ENCODE results near the gene ZNF804A.
A peak's percentile ranks its signal among the peaks of the same experiment; 100 is the strongest.

Gene ZNF804A

GRCh38 chr2:184558713-184559464 is 39.4 kb upstream of the ZNF804A start:
- TF ChIP-seq, protein P1, sequence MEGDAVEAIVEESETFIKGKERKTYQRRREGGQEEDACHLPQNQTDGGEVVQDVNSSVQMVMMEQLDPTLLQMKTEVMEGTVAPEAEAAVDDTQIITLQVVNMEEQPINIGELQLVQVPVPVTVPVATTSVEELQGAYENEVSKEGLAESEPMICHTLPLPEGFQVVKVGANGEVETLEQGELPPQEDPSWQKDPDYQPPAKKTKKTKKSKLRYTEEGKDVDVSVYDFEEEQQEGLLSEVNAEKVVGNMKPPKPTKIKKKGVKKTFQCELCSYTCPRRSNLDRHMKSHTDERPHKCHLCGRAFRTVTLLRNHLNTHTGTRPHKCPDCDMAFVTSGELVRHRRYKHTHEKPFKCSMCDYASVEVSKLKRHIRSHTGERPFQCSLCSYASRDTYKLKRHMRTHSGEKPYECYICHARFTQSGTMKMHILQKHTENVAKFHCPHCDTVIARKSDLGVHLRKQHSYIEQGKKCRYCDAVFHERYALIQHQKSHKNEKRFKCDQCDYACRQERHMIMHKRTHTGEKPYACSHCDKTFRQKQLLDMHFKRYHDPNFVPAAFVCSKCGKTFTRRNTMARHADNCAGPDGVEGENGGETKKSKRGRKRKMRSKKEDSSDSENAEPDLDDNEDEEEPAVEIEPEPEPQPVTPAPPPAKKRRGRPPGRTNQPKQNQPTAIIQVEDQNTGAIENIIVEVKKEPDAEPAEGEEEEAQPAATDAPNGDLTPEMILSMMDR (conservative IDR thresholded peaks at IDR 0.05; ENCODE audit: low read depth, low read length) = no peak
- no peak overlapping the region for H3K4me3 ChIP-seq (ENCODE audit: low read depth, low read length)
- no peak for DNase-seq (ENCODE audit: low read depth)

DNA sequence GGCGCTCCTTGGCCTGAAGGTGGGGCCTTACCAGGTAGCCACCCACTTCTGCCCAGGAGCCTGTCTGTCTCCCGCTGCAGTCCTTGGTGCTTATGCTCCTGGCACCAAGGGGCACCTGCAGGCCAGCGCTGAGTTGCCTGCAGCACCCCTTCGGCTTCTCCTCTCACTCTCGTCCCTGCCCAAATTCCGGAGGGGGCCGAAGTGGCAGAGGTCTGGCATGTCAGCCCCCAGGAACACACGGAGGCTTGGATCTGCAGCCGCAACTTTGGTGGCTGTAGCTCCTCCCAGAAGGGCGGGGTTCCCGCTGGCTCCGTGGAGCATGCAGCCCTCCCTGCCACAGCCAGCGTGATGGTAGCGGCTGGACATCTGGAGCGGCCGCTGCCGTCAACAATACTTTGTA is 37.7 kb upstream of the ZNF804A start:
- no peak for DNase-seq (ENCODE audit: low read depth)
- H3K4me3 ChIP-seq (ENCODE audit: low read depth, low read length) = no peak overlapping the region
- TF ChIP-seq, protein P1 (conservative IDR thresholded peaks at IDR 0.05; ENCODE audit: low read depth, low read length) = no peak

DNA sequence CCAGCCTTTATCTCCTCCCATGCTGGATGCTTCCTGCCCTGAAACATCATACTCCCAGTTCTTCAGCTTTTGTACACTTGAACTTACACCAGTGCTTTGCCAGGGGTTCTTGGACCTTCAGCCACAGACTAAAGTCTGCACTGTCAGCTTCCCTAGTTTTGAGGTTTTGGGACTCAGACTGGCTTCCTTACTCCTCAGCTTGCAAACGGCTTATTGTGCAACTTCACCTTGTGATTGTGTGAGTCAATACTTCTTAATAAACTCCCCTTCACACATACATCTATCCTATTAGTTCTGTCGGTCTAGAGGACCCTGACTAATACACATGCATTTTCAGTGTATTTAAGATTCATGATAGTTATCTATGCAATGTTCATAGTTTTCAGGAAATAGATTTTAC is 35.8 kb upstream of the ZNF804A start:
- H3K4me3 ChIP-seq (ENCODE audit: low read depth, low read length) = no peak overlapping the region
- DNase-seq (ENCODE audit: low read depth) = peak; percentile 39
- TF ChIP-seq, protein P1 (conservative IDR thresholded peaks at IDR 0.05; ENCODE audit: low read depth, low read length) = no peak

- no peak for DNase-seq (ENCODE audit: low read depth)
- TF ChIP-seq, protein P1 (conservative IDR thresholded peaks at IDR 0.05; ENCODE audit: low read depth, low read length) = no peak
- H3K4me3 ChIP-seq (ENCODE audit: low read depth, low read length) = no peak overlapping the region
Measured at GRCh38 chr2:184564092-184564491, 34.2 kb upstream of the ZNF804A start.

- no peak for DNase-seq (ENCODE audit: low read depth)
- H3K4me3 ChIP-seq (ENCODE audit: low read depth, low read length) = no peak overlapping the region
- TF ChIP-seq, protein P1 (conservative IDR thresholded peaks at IDR 0.05; ENCODE audit: low read depth, low read length) = no peak
Measured at GRCh38 chr2:184566716-184567115, 31.6 kb upstream of the ZNF804A start.

DNA sequence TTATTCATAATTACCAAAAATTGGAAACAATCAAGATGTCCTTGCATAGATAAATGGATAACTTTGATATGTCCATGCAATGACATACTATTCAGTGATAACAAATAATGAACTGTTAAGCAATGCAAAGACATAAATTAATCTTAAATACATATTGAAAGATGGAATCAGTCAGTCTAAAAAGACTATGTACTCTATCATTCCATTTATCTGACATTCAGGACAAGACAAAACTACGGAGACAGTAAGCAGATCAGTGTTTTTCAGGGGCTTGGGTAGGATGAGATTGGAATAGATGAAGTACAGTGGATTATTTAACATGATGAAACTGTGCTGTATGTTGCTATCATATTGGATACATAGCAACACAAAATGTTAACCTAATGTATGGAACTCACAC is 21.3 kb upstream of the ZNF804A start:
- H3K4me3 ChIP-seq (ENCODE audit: low read depth, low read length) = no peak overlapping the region
- no peak for DNase-seq (ENCODE audit: low read depth)
- TF ChIP-seq, protein P1 (conservative IDR thresholded peaks at IDR 0.05; ENCODE audit: low read depth, low read length) = no peak

- TF ChIP-seq, protein P1 (conservative IDR thresholded peaks at IDR 0.05; ENCODE audit: low read depth, low read length) = no peak
- no peak for DNase-seq (ENCODE audit: low read depth)
- H3K4me3 ChIP-seq (ENCODE audit: low read depth, low read length) = no peak overlapping the region
Measured at GRCh38 chr2:184577743-184578142, 20.6 kb upstream of the ZNF804A start.
